Activated naive CD4-positive, alpha-beta T cell treated with anti-CD3 and anti-CD28 coated beads for 36 hours (primary cell): Measurements from ENCODE around the gene ZNF26. TPM values are rescaled to one million over a fixed set of nuclear protein-coding genes. Genes with fewer than 3 reads are reported as not detected.
"Not testable (repeated sequence)": the region's sequence is repeated elsewhere in the genome, so short reads cannot be mapped to it uniquely, and the experiment has no call there.

Experiments used
- CTCF ChIA-PET: fragments of 350-600 bp; sonication (Branson Sonifier 250); formaldehyde crosslinking; loops from one replicate; lab custom pipeline; 2021; ENCODE audit warnings: antibody characterized with exemption; lab: Charles Lee
- DNase-seq: peaks from one replicate; pipeline ENCODE4 v3.0.0-alpha.2; 2020
- H3K27ac Mint-ChIP-seq: one replicate; pipeline ENCODE4 v1.8.0; 2021; ENCODE audit warnings: mild to moderate bottlenecking, mixed read lengths
- H3K27me3 Mint-ChIP-seq: one replicate; pipeline ENCODE4 v1.8.0; 2021; ENCODE audit warnings: low read depth, mixed read lengths
- H3K36me3 Mint-ChIP-seq: one replicate; pipeline ENCODE4 v1.8.0; 2021; ENCODE audit warnings: low read depth, mixed read lengths
- H3K4me1 Mint-ChIP-seq: one replicate; pipeline ENCODE4 v1.8.0; 2021; ENCODE audit warnings: low read depth, mixed read lengths
- H3K4me3 Mint-ChIP-seq: one replicate; pipeline ENCODE4 v1.8.0; 2021; ENCODE audit warnings: mild to moderate bottlenecking, moderate library complexity, mixed read lengths
- H3K9me3 Mint-ChIP-seq: one replicate; pipeline ENCODE4 v1.8.0; 2021; ENCODE audit warnings: mixed read lengths
- intact Hi-C: fragments of 100-400 bp; cut with micrococcal nuclease; formaldehyde crosslinking; loops from one replicate; pipeline ENCODE4 v1.15.1; 2023
- total RNA-seq, 2 experiments: library from RNA; stranded (reverse); gene quantifications; one replicate each; pipeline ENCODE4 v1.2.3, GENCODE V29; 2021

The ZNF26 gene
- total RNA-seq, 2 experiments from 2014 or later = 8.4 to 12.2 TPM

GRCh38 chr12:132949936-132950837 lies 36.0 kb upstream of the ZNF26 start:
- Mint-ChIP-seq H3K9me3 (peaks cover 31% of the 10 kb centered on the region), H3K27me3 (no peaks in the 10 kb centered on the region), H3K36me3 (peaks cover 55% of the 10 kb centered on the region), H3K27ac (no peak overlapping the region), H3K4me3 (no peak overlapping the region), H3K4me1 (peaks cover 14% of the 10 kb centered on the region)
- intact Hi-C loops = no loop called here
- no peak for DNase-seq
- CTCF ChIA-PET = no interaction called here

GRCh38 chr12:132950844-132951535 lies 35.2 kb upstream of the ZNF26 start:
- Mint-ChIP-seq H3K9me3 (peaks cover 26% of the 10 kb centered on the region), H3K4me3 (no peak overlapping the region), H3K4me1 (peaks cover 15% of the 10 kb centered on the region), H3K36me3 (peaks cover 49% of the 10 kb centered on the region), H3K27me3 (no peaks in the 10 kb centered on the region), H3K27ac (no peak overlapping the region)
- intact Hi-C loops = no loop called here
- CTCF ChIA-PET = no interaction called here
- no peak for DNase-seq

- CTCF ChIA-PET = no interaction called here
- Mint-ChIP-seq H3K4me3 (no peak overlapping the region), H3K27ac (no peak overlapping the region), H3K9me3 (peaks cover 23% of the 10 kb centered on the region), H3K4me1 (peaks cover 17% of the 10 kb centered on the region), H3K36me3 (peaks cover 44% of the 10 kb centered on the region), H3K27me3 (no peaks in the 10 kb centered on the region)
- intact Hi-C loops = no loop called here
- DNase-seq = no peak
Observed at GRCh38 chr12:132951649-132952048, 34.5 kb upstream of the ZNF26 start.

- H3K27ac Mint-ChIP-seq = no peak overlapping the region
- intact Hi-C loops = no loop called here
- H3K4me3 Mint-ChIP-seq = no peak overlapping the region
- CTCF ChIA-PET = no interaction called here
- no peak for DNase-seq
- no peaks in the 10 kb centered on the region for H3K27me3 Mint-ChIP-seq
- peaks cover 23% of the 10 kb centered on the region for H3K9me3 Mint-ChIP-seq
- H3K4me1 Mint-ChIP-seq = peaks cover 20% of the 10 kb centered on the region
- H3K36me3 Mint-ChIP-seq = peaks cover 37% of the 10 kb centered on the region
Observed at GRCh38 chr12:132952371-132953162, 33.6 kb upstream of the ZNF26 start.

- Mint-ChIP-seq H3K9me3 (peaks cover 19% of the 10 kb centered on the region), H3K4me3 (no peak overlapping the region), H3K27ac (no peak overlapping the region), H3K4me1 (peaks cover 20% of the 10 kb centered on the region), H3K27me3 (no peaks in the 10 kb centered on the region), H3K36me3 (peaks cover 33% of the 10 kb centered on the region)
- intact Hi-C loops = no loop called here
- CTCF ChIA-PET = no interaction called here
- DNase-seq = no peak
Observed at GRCh38 chr12:132953163-132953425, 33.1 kb upstream of the ZNF26 start.

GRCh38 chr12:132953771-132954170 lies 32.4 kb upstream of the ZNF26 start:
- intact Hi-C loops = no loop called here
- Mint-ChIP-seq H3K36me3 (peaks cover 26% of the 10 kb centered on the region), H3K4me3 (no peak overlapping the region), H3K27me3 (no peaks in the 10 kb centered on the region), H3K27ac (no peak overlapping the region), H3K9me3 (peaks cover 14% of the 10 kb centered on the region), H3K4me1 (peaks cover 20% of the 10 kb centered on the region)
- CTCF ChIA-PET = interaction anchor here (0.6 kb wide), 1 partner anchor 39 kb away, joined by 4 read pairs; no protein-coding TSS in a partner anchor
- DNase-seq = no peak

GRCh38 chr12:132954471-132955048 lies 31.6 kb upstream of the ZNF26 start:
- Mint-ChIP-seq H3K9me3 (peaks cover 10% of the 10 kb centered on the region), H3K4me3 (peak overlapping the region; percentile 89), H3K4me1 (peaks cover 20% of the 10 kb centered on the region), H3K27me3 (no peaks in the 10 kb centered on the region), H3K27ac (peak overlapping the region; percentile 1), H3K36me3 (peaks cover 21% of the 10 kb centered on the region)
- CTCF ChIA-PET = no interaction called here
- DNase-seq = peak; percentile 10
- intact Hi-C loops = loop anchor here (5.0 kb wide), 1 partner anchor 192 kb away; the partner anchor contains the start of gene ANKLE2

- peak overlapping the region; percentile 89 for H3K4me3 Mint-ChIP-seq
- peak overlapping the region; percentile 76 for H3K27ac Mint-ChIP-seq
- CTCF ChIA-PET = no interaction called here
- peaks cover 19% of the 10 kb centered on the region for H3K36me3 Mint-ChIP-seq
- peak; percentile 43 for DNase-seq
- intact Hi-C loops = loop anchor here (1.0 to 5.0 kb wide), 6 partner anchors 31 to 193 kb away; partner anchors contain the start of genes ANKLE2, ZNF10, ZNF140 and ZNF26
- peaks cover 12% of the 10 kb centered on the region for H3K9me3 Mint-ChIP-seq
- peaks cover 20% of the 10 kb centered on the region for H3K4me1 Mint-ChIP-seq
- H3K27me3 Mint-ChIP-seq = no peaks in the 10 kb centered on the region
Observed at GRCh38 chr12:132955094-132956010, 30.8 kb upstream of the ZNF26 start.

- Mint-ChIP-seq H3K4me1 (peaks cover 20% of the 10 kb centered on the region), H3K4me3 (peak within 1 kb of the TSS; percentile 89), H3K9me3 (peaks cover 12% of the 10 kb centered on the region), H3K36me3 (peaks cover 19% of the 10 kb centered on the region), H3K27me3 (no peaks in the 10 kb centered on the region), H3K27ac (peak within 1 kb of the TSS; percentile 87)
- peak; percentile 92 for DNase-seq
- CTCF ChIA-PET = no interaction called here
- intact Hi-C loops = loop anchor here (1.0 to 5.0 kb wide), 6 partner anchors 30 to 194 kb away; partner anchors contain the start of genes ANKLE2, ZNF10, ZNF140 and ZNF26
Observed at GRCh38 chr12:132956011-132956788, 30.0 kb upstream of the ZNF26 start, which contains the start of gene ZNF605. Gene ZNF605, minus strand, starts transcription at chr12:132956306. Its CDS starts 10,671 bp downstream, at chr12:132945635.

GRCh38 chr12:132961790-132962189 lies 24.4 kb upstream of the ZNF26 start:
- intact Hi-C loops, H3K27me3 Mint-ChIP-seq, H3K4me3 Mint-ChIP-seq, H3K4me1 Mint-ChIP-seq, CTCF ChIA-PET, H3K27ac Mint-ChIP-seq, DNase-seq: not testable (repeated sequence)
- peaks cover 18% of the 10 kb centered on the region for H3K9me3 Mint-ChIP-seq
- peaks cover 31% of the 10 kb centered on the region for H3K36me3 Mint-ChIP-seq
